H1 (cell line): ENCODE measurements around the gene CNTNAP1. TPM values are rescaled to one million over a fixed set of nuclear protein-coding genes. Genes with fewer than 3 reads are reported as not detected.

Experiments used
- CEBPB ChIP-seq: IDR thresholded peaks from 2 replicates; pipeline ENCODE4 v1.6.1; 2012; ENCODE audit warnings: low read depth, low read length
- CHD7 ChIP-seq: fragments of 300-600 bp; sonication (generic); IDR thresholded peaks from 2 replicates; pipeline ENCODE4 v1.7.1; 2012; ENCODE audit warnings: low read length, moderate library complexity, mild to moderate bottlenecking, inconsistent platforms; ENCODE audit not compliant: insufficient replicate concordance
- CTCF ChIP-seq, 3 experiments: IDR thresholded peaks; 1 replicate in 2 of 3; 2 replicates in 1 of 3; pipeline versions ENCODE4 v1.5.1 to v1.6.1; 2011; ENCODE audit warnings: low read length in 3 of 3, mild to moderate bottlenecking in 3 of 3, inconsistent platforms in 2 of 3, low read depth in 1 of 3, moderate library complexity in 1 of 3; ENCODE audit not compliant: insufficient read depth in 1 of 3; ENCODE audit errors: control extremely low read depth in 1 of 3
- HDAC6 ChIP-seq: IDR thresholded peaks from one replicate; pipeline ENCODE4 v1.7.1; 2012; ENCODE audit warnings: low read depth, mild to moderate bottlenecking, inconsistent platforms, low read length, moderate library complexity
- PHF8 ChIP-seq: fragments of 200-600 bp; sonication (generic); conservative IDR thresholded peaks from 2 replicates; pipeline ENCODE4 v1.7.1; 2012; ENCODE audit warnings: low read depth, mild to moderate bottlenecking, inconsistent platforms, low read length, moderate library complexity
- POLR2A ChIP-seq, 2 experiments: IDR thresholded peaks; 1 replicate in 1 of 2; 2 replicates in 1 of 2; pipeline ENCODE4 v1.6.1; 2011; ENCODE audit warnings: low read depth in 2 of 2, low read length in 2 of 2, mild to moderate bottlenecking in 2 of 2; ENCODE audit errors: control extremely low read depth in 1 of 2
- SP2 ChIP-seq: IDR thresholded peaks from 2 replicates; pipeline ENCODE4 v1.6.1; 2012; ENCODE audit warnings: mild to moderate bottlenecking, low read length, inconsistent platforms
- SUZ12 ChIP-seq: fragments of 200-600 bp; sonication (generic); IDR thresholded peaks from 2 replicates; pipeline ENCODE4 v1.6.1; 2012; ENCODE audit warnings: mild to moderate bottlenecking, inconsistent platforms, low read length, moderate library complexity, mixed read lengths
- polyA plus RNA-seq, 7 experiments: library from polyadenylated mRNA; depleted of rRNA in 3 of 7; stranded (reverse) in 5 of 7; unstranded in 2 of 7; fragments of >200 nt in 5 of 7; fragments of 200-250 nt in 2 of 7; gene quantifications; 1 replicate in 5 of 7; 2 replicates in 1 of 7; 4 replicates in 1 of 7; pipeline versions ENCODE4 v1.2.1 to v1.2.3, GENCODE V29; 2011 to 2013; ENCODE audit warnings: missing spikeins in 2 of 7, mixed read lengths in 2 of 7
- total RNA-seq: library from RNA; stranded (reverse); fragmentation: NEBNext Ultra II Directional; extraction: Animal tissue kit (Norgen Biotek cat#: 25700); gene quantifications from 2 replicates; pipeline ENCODE4 v1.2.1, GENCODE V29; 2021

The CNTNAP1 gene
- total and polyA plus RNA-seq, 2 of the 8 experiments (the other 6 are each of a cell fraction or from before 2014, with no cell fraction given) = 4.7 to 10.0 TPM

- TF ChIP-seq CHD7 (no peak), SUZ12 (no peak), PHF8 (no peak), POLR2A (IDR thresholded peaks at IDR 0.05; ENCODE audit: control extremely low read depth in 1 of 2, low read depth in 2 of 2, low read length in 2 of 2) (no peak), CEBPB (no peak), CTCF (IDR thresholded peaks at IDR 0.05; ENCODE audit: control extremely low read depth in 1 of 3, insufficient read depth in 1 of 3, low read depth in 1 of 3, low read length in 3 of 3) (no peak), SP2 (no peak), HDAC6 (no peak)
These were observed 42.2 kb upstream of the CNTNAP1 start (continued) for GRCh38 chr17:42640121-42640520.
